A673 (cell line): ENCODE results near the gene NOL8.

ENCODE experiments used
- EZH2 ChIP-seq: fragments of 200-600 bp; sonication (generic); IDR thresholded peaks from 2 replicates; pipeline ENCODE4 v1.6.1; 2017; ENCODE audit warnings: borderline replicate concordance, low read depth, mild to moderate bottlenecking, mixed read lengths, antibody characterized with exemption, low read length; ENCODE audit not compliant: poor library complexity, severe bottlenecking
- TF ChIP-seq, protein P1 (sequence below): fragments of 300-800, 200-600 bp; sonication (generic); conservative IDR thresholded peaks from 2 replicates; pipeline ENCODE4 v1.5.1; 2017; ENCODE audit warnings: low read depth, mild to moderate bottlenecking, antibody characterized with exemption, low read length, moderate library complexity, mixed read lengths

- TF ChIP-seq, protein P1, sequence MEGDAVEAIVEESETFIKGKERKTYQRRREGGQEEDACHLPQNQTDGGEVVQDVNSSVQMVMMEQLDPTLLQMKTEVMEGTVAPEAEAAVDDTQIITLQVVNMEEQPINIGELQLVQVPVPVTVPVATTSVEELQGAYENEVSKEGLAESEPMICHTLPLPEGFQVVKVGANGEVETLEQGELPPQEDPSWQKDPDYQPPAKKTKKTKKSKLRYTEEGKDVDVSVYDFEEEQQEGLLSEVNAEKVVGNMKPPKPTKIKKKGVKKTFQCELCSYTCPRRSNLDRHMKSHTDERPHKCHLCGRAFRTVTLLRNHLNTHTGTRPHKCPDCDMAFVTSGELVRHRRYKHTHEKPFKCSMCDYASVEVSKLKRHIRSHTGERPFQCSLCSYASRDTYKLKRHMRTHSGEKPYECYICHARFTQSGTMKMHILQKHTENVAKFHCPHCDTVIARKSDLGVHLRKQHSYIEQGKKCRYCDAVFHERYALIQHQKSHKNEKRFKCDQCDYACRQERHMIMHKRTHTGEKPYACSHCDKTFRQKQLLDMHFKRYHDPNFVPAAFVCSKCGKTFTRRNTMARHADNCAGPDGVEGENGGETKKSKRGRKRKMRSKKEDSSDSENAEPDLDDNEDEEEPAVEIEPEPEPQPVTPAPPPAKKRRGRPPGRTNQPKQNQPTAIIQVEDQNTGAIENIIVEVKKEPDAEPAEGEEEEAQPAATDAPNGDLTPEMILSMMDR: peak; percentile 47
- no peak for TF ChIP-seq EZH2
Measured at GRCh38 chr9:92328225-92328624, 3.1 kb upstream of the NOL8 start.
